Psoas muscle (tissue), 8 donors: Measurements from ENCODE around the gene SHFL. TPM values are rescaled to one million over a fixed set of nuclear protein-coding genes. Genes with fewer than 3 reads are reported as not detected.

Experiments used
- ATAC-seq, 4 donors: fragments of 200-7000 bp; cut with Tn5 transposase; one replicate each; pipeline ENCODE4 v1.9.1; 2020; ENCODE audit warnings: moderate library complexity in 3 of 4, mild to moderate bottlenecking in 2 of 4
- DNase-seq, 2 donors: peaks; one replicate each; pipeline ENCODE4 v3.0.0-alpha.2; 2020
- H3K27ac ChIP-seq: fragments of 200-600 bp; one replicate; pipeline ENCODE4 v1.8.0; 2022
- H3K27me3 ChIP-seq, 3 donors: fragments of 200-600 bp in 1 of 3; one replicate each; pipeline versions ENCODE4 v1.6.1 to v1.8.0; 2013 to 2022; ENCODE audit warnings: low read length in 2 of 3, mild to moderate bottlenecking in 2 of 3, moderate library complexity in 1 of 3; ENCODE audit not compliant: insufficient read depth in 3 of 3
- H3K36me3 ChIP-seq, 2 donors: fragments of 200-600 bp in 1 of 2; one replicate each; pipeline versions ENCODE4 v1.6.1 to v1.8.0; 2013 to 2022; ENCODE audit warnings: low read depth in 1 of 2, mild to moderate bottlenecking in 1 of 2, moderate library complexity in 1 of 2; ENCODE audit not compliant: insufficient read depth in 1 of 2
- H3K4me1 ChIP-seq: fragments of 200-600 bp; one replicate; pipeline ENCODE4 v1.8.0; 2022
- H3K4me3 ChIP-seq: fragments of 200-600 bp; one replicate; pipeline ENCODE4 v1.8.0; 2022; ENCODE audit warnings: mild to moderate bottlenecking
- H3K9me3 ChIP-seq: fragments of 200-600 bp; one replicate; pipeline ENCODE4 v1.8.0; 2022
- WGBS, 3 donors: extraction: QIAGEN DNeasy Blood & Tissue Kit; methylation state at CpG; one replicate each; pipeline versions ENCODE4 v1.1.6 to v1.1.7; 2013; 5-methylcytosine and 5-hydroxymethylcytosine counted together
- intact Hi-C, 2 donors: fragments of 100-400 bp; cut with DNase I; formaldehyde crosslinking; loops; one replicate each; pipeline versions ENCODE4 v1.11.0 to v1.14.2; 2022
- polyA plus RNA-seq, 3 donors: library from polyadenylated mRNA; stranded (reverse); fragments of 200-250 nt; gene quantifications; one replicate each; pipeline ENCODE4 v1.2.3, GENCODE V29; 2013
- total RNA-seq, 4 donors: library from RNA; stranded (reverse); fragmentation: NEBNext Ultra II Directional in 2 of 4; extraction: Animal tissue kit (Norgen Biotek cat#: 25700) in 2 of 4; gene quantifications; one replicate each; pipeline versions ENCODE4 v1.2.1 to v1.2.4, GENCODE V29; 2021 to 2023
- TF ChIP-seq, protein P1 (sequence below): fragments of 200-600 bp; IDR thresholded peaks from one replicate; pipeline ENCODE4 v1.8.0; 2022; ENCODE audit warnings: antibody characterized with exemption
- donor health status: healthy with polysubstance abuse.
- donor health status: DM: no; HTN: no; CAD: no; lungs with moderate emphysema.
- donor health status: Bipolar disorder and iron deficiency.
- donor health status: healthy.
- donor health status: DM: yes; HTN: yes; CAD: no.
- donor health status: DM: no; HTN: no; CAD: no.
- donor health status: DM: no; HTN: no; CAD: no.
- donor health status: DM: yes; HTN: yes; CAD: no.

SHFL gene
- total and polyA plus RNA-seq, 7 donors = 2.9 to 5.7 (median 3.7) TPM

DNA sequence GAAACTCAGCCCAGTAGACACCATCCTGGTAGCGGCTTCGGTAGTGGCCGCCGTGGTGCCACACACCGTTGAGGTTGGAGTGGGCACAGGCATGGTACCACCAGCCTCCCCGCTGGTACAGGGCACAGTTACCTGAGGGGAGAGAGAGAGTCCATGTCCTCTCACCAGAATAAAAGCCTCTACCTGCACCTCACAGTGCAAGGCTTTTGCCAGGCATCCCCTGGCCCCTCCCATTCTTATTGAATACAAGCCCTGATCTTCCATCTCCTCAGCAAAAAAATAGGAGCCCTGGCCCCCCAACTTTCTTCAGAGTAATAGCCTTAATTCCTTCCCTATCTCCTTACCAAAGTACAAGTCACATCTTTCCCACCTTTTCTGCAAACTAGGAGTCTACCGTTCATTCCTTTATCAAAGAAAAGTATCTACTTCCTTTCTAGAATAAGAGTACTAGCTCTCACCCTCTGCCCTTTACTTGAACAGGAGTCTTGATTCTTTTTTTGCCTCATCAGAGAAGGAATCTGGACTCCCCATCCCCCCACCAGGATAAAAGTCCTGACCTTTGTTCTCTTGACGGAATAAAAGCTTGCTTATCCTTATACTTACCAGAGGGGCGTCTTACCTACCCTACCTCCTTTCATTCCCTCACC lies 6.7 kb downstream of the SHFL start:
- intact Hi-C loops = no loop called here
- no peaks in the 10 kb centered on the region for H3K9me3 ChIP-seq
- ATAC-seq = no peak
- no peak overlapping the region for H3K4me3 ChIP-seq
- H3K4me1 ChIP-seq = peaks cover 3% of the 10 kb centered on the region
- H3K27ac ChIP-seq = no peak overlapping the region
- TF ChIP-seq, protein P1, sequence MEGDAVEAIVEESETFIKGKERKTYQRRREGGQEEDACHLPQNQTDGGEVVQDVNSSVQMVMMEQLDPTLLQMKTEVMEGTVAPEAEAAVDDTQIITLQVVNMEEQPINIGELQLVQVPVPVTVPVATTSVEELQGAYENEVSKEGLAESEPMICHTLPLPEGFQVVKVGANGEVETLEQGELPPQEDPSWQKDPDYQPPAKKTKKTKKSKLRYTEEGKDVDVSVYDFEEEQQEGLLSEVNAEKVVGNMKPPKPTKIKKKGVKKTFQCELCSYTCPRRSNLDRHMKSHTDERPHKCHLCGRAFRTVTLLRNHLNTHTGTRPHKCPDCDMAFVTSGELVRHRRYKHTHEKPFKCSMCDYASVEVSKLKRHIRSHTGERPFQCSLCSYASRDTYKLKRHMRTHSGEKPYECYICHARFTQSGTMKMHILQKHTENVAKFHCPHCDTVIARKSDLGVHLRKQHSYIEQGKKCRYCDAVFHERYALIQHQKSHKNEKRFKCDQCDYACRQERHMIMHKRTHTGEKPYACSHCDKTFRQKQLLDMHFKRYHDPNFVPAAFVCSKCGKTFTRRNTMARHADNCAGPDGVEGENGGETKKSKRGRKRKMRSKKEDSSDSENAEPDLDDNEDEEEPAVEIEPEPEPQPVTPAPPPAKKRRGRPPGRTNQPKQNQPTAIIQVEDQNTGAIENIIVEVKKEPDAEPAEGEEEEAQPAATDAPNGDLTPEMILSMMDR = no peak
- peaks cover 0 to 6% (median 0%) of the 10 kb centered on the region in 3 donors for H3K27me3 ChIP-seq
- WGBS, 3 donors = 87 to 90% (median 89%) methylated on average over 9 of the region's 9 CpGs
- no peak for DNase-seq
- no peaks in the 10 kb centered on the region for H3K36me3 ChIP-seq

GRCh38 chr19:10093295-10094186 lies 7.4 kb downstream of the SHFL start:
- 72 to 77% (median 75%) methylated on average over 22 of the region's 22 CpGs for WGBS, 3 donors

GRCh38 chr19:10095622-10095947 lies 9.5 kb downstream of the SHFL start:
- intact Hi-C loops = no loop called here
- H3K27me3 ChIP-seq = peaks cover 0 to 7% (median 0%) of the 10 kb centered on the region in 3 donors
- H3K4me1 ChIP-seq = peaks cover 3% of the 10 kb centered on the region
- no peaks in the 10 kb centered on the region for H3K9me3 ChIP-seq
- 15 to 20% (median 19%) methylated on average over 7 of the region's 7 CpGs for WGBS, 3 donors
- no peak for ATAC-seq
- no peaks in the 10 kb centered on the region for H3K36me3 ChIP-seq
- TF ChIP-seq, protein P1 = no peak
- peak overlapping the region; percentile 40 for H3K4me3 ChIP-seq
- no peak for DNase-seq
- no peak overlapping the region for H3K27ac ChIP-seq

More at GRCh38 chr19:10093295-10094186, 7.4 kb downstream of the SHFL start:
- TF ChIP-seq, protein P1 = no peak
- intact Hi-C loops = no loop called here
- no peak for DNase-seq
- no peak overlapping the region for H3K4me3 ChIP-seq
- no peak for ATAC-seq
- no peaks in the 10 kb centered on the region for H3K36me3 ChIP-seq
- no peak overlapping the region for H3K27ac ChIP-seq
- no peaks in the 10 kb centered on the region for H3K9me3 ChIP-seq
- H3K4me1 ChIP-seq = peaks cover 3% of the 10 kb centered on the region
- peaks cover 0 to 7% (median 0%) of the 10 kb centered on the region in 3 donors for H3K27me3 ChIP-seq

GRCh38 chr19:10095948-10096614 lies 10.0 kb downstream of the SHFL start:
- H3K36me3 ChIP-seq = no peaks in the 10 kb centered on the region
- peak; percentile 90 to 92 for DNase-seq
- H3K27me3 ChIP-seq = peaks cover 0 to 7% (median 0%) of the 10 kb centered on the region in 3 donors
- intact Hi-C loops = no loop called here
- TF ChIP-seq, protein P1 = no peak
- H3K27ac ChIP-seq = peak overlapping the region; percentile 41
- no peaks in the 10 kb centered on the region for H3K9me3 ChIP-seq
- peaks cover 3% of the 10 kb centered on the region for H3K4me1 ChIP-seq
- WGBS, 3 donors = 1 to 3% (median 2%) methylated on average over 55 to 97 of the region's 97 CpGs
- peak; percentile 92 to 94 (median 93) for ATAC-seq
- H3K4me3 ChIP-seq = peak overlapping the region; percentile 64
